GM12874 (cell line): ENCODE results near the gene SLX4IP.

ENCODE experiments used
- TF ChIP-seq, protein P1 (sequence below): IDR thresholded peaks from 2 replicates; pipeline ENCODE4 v1.5.1; 2011; ENCODE audit warnings: low read depth, mild to moderate bottlenecking, control low read depth, low read length, moderate library complexity; ENCODE audit not compliant: insufficient read depth

SLX4IP gene

GRCh38 chr20:10537850-10538480, 102.9 kb downstream of the SLX4IP start:
- TF ChIP-seq, protein P1, sequence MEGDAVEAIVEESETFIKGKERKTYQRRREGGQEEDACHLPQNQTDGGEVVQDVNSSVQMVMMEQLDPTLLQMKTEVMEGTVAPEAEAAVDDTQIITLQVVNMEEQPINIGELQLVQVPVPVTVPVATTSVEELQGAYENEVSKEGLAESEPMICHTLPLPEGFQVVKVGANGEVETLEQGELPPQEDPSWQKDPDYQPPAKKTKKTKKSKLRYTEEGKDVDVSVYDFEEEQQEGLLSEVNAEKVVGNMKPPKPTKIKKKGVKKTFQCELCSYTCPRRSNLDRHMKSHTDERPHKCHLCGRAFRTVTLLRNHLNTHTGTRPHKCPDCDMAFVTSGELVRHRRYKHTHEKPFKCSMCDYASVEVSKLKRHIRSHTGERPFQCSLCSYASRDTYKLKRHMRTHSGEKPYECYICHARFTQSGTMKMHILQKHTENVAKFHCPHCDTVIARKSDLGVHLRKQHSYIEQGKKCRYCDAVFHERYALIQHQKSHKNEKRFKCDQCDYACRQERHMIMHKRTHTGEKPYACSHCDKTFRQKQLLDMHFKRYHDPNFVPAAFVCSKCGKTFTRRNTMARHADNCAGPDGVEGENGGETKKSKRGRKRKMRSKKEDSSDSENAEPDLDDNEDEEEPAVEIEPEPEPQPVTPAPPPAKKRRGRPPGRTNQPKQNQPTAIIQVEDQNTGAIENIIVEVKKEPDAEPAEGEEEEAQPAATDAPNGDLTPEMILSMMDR = no peak

GRCh38 chr20:10538768-10539167, 103.7 kb downstream of the SLX4IP start:
- TF ChIP-seq, protein P1 = no peak

DNA sequence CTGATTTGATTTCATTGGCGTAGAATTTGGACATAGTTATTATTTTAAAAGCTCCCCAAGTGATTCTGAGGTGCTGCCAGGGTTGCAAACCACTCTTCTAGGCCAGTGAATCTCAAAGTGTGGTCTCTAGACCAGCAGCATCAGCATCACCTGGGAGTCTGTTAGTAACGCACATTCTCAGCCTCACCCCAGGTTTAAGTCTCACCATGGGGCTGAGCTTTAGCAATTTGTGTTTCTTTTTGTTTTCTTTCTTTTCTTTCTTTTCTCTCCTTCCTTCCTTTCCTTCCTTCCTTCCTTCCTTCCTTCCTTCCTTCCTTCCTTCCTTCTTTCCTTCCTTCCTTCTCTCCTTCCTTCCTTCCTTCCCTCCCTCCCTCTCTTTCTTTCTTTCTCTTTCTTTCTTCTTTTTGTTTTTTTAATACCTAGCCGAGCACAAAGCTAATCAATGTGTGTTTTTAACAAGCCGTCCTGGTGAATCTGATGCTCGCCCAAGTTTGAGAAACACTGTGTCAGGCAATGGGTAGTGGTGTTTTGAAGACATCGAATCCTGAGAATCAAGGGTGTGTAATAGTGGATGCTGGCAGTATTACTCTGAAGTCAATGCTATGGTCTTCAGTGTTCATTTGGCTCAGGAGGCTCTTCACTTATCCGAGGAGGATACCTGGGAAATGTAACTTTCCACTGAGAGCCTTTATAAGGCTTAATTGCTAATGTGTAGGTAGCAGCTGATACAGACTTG, 104.9 kb downstream of the SLX4IP start:
- TF ChIP-seq, protein P1 = no peak

DNA sequence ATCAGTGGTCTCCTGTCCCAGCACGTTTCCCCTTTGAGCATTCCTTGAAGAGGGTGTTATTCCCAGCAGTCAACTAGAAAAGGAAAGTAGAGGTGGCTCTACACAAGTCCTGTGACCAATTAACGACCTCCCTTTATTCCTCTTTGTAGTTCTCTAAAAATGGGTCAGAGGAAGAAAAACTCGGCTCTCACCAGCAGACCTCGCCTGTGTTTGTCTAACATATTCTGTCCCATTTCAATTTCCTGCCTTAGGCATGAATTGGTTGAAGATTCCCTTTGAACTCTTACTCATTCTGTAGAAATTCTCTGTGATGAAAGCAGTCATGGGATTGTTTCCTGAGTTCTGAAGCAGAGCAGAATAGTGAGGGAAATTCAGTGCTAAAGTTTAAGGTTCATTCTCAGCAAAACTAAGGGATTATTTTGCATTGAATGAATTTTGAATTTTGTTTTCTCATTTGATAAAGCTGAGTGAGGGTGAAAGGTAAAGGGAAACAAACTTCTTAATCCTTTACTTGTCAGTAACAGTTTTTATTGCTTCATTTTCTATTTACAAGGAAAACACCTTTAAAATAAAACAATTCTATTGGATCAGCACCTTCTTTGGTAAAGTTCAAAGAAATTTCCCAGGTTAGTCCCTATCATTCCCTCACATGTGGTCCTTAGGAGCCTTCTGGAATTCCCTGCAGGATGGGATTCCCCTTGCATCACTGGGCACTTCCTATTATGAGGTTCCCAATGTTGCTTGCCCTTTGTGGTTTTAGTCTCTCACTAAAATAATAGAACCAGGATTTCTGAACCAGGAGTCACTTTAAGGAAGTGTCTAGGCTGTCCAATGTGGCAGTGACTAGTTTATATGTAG, 105.8 kb downstream of the SLX4IP start:
- TF ChIP-seq, protein P1 = no peak

DNA sequence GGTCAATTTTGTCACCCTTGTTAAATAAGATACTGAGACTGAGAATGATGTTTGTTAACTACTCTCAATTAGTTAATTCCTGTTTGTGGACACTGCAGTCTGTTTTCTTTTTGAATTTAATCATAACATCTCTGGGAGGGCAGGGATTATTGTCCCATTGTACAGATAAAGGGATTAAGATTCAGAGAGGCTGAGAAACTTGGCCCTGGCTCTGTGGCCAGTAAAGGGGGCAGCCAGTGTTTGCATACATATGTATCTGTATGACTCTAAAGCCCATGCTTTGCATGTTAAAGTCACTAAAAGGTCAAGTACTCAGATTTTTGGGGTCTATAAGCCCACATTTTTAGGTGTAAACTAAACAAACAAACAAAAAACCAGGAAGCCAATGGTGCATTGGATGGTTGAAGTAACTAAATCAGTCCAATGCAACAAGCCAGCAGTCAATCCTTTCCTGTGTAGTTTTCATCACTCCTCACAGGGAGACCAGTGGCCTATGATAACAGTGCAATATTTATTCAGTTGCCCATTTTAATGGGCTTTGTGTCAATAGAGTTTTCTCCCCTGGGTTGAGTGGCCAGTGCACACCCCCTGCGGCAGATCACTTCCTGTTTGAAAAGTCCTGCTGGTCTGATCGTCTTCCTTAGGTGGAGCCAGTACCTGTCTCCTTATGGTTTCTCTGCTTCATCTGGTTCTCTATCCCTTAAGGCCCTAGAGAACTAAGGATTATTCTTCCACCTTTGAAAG, 106.7 kb downstream of the SLX4IP start:
- TF ChIP-seq, protein P1 = no peak

DNA sequence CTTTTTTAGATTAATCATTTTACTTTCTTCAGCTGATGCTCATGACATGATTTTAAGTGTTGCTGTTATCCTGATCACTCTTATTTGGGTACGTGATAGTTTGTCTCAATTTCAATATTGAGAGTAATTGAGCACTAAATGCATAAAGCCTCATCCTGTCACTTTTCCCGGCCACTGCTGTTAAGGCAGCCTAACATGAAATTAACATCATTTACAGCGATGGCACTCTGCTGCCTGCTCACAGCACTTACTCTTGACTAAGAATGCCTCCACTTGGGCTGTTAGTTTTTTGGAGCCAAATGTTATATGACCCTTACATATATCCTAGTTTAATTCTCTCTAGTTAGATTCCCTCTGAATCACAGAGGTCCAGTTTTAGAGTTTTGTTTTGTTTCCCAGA, 107.3 kb downstream of the SLX4IP start:
- TF ChIP-seq, protein P1 = no peak
